GM18858 (cell line): ENCODE results near the gene BRI3BP.

Experiments
- ATAC-seq: cut with Tn5 transposase; IDR thresholded peaks from one replicate; pipeline ENCODE4 v1.9.1; 2021; ENCODE audit not compliant: unreplicated experiment

The BRI3BP gene

GRCh38 chr12:124993626-124994436 is at the start of gene BRI3BP:
Gene BRI3BP, plus strand, starts transcription at chr12:124993645. Its CDS starts 146 bp downstream, at chr12:124993791.
- ATAC-seq, result peak; percentile 27

DNA sequence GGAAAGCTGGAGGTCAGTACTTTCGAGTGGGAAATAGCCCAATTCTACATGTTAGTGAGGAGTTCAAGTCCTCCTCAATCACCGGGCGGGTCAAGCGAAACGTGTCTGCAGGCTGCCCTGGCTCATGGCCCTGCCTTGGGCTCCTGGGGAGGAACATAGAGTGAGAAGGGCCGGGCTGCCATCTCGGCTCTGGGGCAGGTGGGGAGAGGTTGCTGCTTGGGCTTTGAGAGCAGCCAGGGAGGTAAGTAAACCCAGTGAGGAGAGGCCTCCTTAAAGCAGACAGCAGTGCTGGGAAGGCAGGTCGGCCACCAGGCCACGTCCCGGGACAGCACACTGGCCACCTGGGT is 47.0 kb upstream of the BRI3BP start:
- ATAC-seq, result no peak

DNA sequence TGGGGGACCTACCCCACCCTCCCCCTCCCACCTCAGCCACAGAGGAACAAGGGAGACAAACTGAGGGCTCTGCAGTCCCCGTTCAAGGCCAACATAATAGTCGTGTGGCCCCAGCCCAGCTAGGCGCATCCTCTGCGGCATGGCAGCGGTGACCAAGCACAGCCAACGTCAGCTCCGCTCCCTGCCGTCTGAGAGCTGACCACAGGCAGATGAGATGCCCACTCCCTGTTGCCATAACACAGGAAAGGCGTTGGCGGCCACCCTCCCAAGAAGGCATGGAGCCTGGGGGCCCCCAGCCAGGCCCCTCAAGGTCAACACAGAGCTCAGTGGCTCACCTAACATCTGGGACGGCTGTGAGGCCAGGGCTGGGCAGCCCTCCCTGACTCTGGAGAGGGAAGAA is 46.4 kb upstream of the BRI3BP start:
- no peak for ATAC-seq

- ATAC-seq, result no peak
Measured at GRCh38 chr12:124947561-124948398, 45.7 kb upstream of the BRI3BP start.

- no peak for ATAC-seq
Measured at GRCh38 chr12:124949066-124949465, 44.4 kb upstream of the BRI3BP start.

- no peak for ATAC-seq
Measured at GRCh38 chr12:124949779-124950728, 43.4 kb upstream of the BRI3BP start.

- no peak for ATAC-seq
Measured at GRCh38 chr12:124952295-124952694, 41.1 kb upstream of the BRI3BP start.

DNA sequence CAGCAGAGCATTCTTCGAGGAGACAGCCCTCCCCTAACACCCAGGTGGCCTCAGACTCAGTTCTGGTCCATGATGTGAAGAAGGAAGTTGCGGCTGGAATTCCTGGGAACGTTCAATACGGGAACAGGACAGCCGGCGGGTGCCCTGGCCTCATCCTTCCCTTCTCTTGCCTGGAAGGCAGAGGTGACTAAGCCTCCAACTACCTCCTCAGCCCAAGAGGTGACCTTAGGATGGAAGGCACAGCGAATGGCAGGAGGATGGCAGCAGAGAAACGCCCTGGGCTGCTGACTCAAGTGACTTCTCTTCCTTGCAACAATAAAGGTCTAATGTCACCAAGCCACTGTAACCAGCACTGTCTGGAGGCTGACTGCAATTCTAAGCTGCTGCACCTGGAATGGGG is 40.6 kb upstream of the BRI3BP start:
- no peak for ATAC-seq

- no peak for ATAC-seq
Measured at GRCh38 chr12:124953689-124954405, 39.6 kb upstream of the BRI3BP start.

GRCh38 chr12:124954771-124955170 is 38.7 kb upstream of the BRI3BP start:
- ATAC-seq, result no peak

- ATAC-seq, result no peak
Measured at GRCh38 chr12:124956571-124956970, 36.9 kb upstream of the BRI3BP start.

DNA sequence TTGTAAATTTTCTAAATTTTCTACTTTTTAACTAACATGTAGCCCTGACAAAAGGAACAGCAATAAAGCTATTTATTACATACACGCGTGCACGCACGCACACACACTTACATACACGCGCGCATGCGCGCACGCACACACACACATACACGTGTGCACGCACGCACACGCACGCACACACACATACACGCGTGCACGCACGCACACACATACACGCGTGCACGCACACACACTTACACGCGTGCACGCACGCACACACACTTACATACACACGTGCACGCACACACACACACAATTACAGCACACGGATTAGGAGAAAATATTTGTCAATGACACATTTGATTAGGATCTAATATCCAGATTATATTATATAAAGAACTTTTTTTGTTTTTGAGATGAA is 32.4 kb upstream of the BRI3BP start:
- ATAC-seq, result no peak

DNA sequence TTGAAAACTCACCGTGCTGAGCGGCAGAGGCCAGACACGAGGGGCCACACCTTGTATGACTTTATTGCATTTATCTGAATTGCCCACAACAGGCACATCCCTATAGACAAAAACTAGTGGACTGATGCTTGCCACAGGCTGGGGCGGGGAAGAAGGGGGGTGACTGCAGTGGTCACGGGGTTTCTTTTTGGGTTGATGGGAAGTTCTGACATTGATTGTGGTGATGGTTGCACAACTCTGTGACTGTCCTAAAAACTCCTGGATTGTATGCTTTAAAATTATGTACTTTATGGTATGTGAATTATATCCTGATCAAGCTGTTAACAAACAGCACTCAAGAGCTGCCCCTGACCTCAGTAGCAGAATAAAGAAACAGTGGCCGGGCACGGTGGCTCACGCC is 30.2 kb upstream of the BRI3BP start:
- no peak for ATAC-seq

- no peak for ATAC-seq
Measured at GRCh38 chr12:124964251-124964650, 29.2 kb upstream of the BRI3BP start.

- no peak for ATAC-seq
Measured at GRCh38 chr12:124964836-124965462, 28.5 kb upstream of the BRI3BP start.

DNA sequence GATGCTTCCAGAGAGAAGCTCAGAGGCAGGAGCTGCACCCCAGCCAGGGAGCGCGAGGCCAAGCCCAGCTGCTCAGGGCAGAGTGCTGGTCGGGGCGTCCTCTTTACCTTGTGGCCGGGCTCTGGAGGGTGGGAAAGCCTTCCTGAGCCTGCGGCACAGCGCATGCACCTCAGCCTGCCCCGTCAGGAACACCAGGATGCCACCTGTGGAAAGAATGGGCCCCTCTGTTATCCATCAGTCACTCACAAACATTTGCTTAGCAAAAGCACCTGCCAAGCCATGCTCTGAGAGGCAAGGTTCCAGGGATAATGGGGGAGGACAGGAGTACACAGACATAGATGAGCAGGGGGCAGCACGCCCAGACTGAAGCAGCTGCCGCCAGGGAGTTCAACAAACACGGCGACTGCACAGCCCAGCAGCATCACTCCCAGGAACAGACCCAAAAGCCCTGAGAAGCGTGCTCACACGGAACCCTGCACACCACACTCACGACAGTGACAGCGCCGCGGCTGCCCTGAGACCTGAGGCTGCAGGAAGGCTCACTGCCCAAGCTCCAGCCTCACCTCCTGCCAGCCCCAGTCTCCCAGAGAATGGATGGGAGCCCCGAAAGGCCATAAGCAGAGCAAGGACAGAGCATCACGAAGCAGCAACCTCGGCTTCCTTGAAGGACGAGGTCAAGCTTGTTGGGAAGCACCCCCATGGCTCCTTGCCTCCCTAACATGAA is 26.3 kb upstream of the BRI3BP start:
- ATAC-seq, result no peak

- ATAC-seq, result no peak
Measured at GRCh38 chr12:124968656-124969055, 24.8 kb upstream of the BRI3BP start.

GRCh38 chr12:124970647-124971402 is 22.6 kb upstream of the BRI3BP start:
- no peak for ATAC-seq

DNA sequence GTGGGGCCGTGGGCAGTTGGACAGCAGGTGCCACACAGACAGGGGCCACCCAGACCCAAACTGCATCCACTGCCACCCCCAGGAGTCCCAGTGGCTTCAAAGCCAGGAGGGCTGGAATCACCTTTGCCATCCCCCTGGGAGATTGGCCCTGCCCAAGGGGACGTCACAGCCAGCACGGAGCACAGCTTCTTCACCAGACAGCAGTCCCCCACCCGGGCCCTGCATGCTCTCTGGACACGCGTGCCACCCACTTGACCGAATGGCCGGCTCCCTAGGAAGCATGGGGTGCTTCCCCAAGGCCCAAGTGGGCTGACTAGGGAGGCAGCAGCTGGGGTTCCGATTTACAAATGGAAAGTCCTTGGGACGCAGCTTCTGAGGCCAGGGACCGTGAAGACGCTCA is 21.8 kb upstream of the BRI3BP start:
- ATAC-seq, result no peak
